Measurements from ENCODE around the gene TUNAR. TPM values are rescaled to one million over a fixed set of nuclear protein-coding genes. Genes with fewer than 3 reads are reported as not detected.

TUNAR gene
- total RNA-seq, 4 donors from 2014 or later, result not detected

DNA sequence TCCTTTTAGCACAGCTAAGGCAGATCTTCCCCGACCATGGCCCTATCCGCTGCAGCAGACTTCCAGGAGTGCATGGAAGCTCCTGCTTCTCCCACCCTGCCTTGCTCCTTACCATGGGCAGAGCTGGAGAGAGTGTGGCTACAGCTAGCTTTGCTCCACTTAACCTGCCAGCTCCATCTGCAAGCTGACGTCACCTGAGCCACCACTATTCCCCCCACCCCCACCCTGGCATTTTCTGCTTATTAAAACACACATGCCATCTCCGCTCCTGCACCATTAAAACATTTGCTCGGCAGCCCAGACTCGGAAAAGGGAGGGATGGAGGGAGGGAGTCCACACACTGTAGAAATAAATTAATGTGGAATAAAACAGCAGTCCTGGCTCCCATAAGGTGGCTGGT lies 67.8 kb downstream of the TUNAR start:
- no peak for DNase-seq (ENCODE audit: low spot score in 2 of 2)
- no peak for TF ChIP-seq POLR2A (IDR thresholded peaks at IDR 0.05)
- TF ChIP-seq EP300 (IDR thresholded peaks at IDR 0.05), result no peak
- TF ChIP-seq, protein P1, sequence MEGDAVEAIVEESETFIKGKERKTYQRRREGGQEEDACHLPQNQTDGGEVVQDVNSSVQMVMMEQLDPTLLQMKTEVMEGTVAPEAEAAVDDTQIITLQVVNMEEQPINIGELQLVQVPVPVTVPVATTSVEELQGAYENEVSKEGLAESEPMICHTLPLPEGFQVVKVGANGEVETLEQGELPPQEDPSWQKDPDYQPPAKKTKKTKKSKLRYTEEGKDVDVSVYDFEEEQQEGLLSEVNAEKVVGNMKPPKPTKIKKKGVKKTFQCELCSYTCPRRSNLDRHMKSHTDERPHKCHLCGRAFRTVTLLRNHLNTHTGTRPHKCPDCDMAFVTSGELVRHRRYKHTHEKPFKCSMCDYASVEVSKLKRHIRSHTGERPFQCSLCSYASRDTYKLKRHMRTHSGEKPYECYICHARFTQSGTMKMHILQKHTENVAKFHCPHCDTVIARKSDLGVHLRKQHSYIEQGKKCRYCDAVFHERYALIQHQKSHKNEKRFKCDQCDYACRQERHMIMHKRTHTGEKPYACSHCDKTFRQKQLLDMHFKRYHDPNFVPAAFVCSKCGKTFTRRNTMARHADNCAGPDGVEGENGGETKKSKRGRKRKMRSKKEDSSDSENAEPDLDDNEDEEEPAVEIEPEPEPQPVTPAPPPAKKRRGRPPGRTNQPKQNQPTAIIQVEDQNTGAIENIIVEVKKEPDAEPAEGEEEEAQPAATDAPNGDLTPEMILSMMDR (IDR thresholded peaks at IDR 0.05), result no peak
- H3K4me1 ChIP-seq, result no peaks in the 10 kb centered on the region
- H3K27ac ChIP-seq, result no peak overlapping the region
- no peaks in the 10 kb centered on the region for H3K36me3 ChIP-seq
- no peak overlapping the region for H3K4me3 ChIP-seq
- H3K9me3 ChIP-seq, result peaks cover 0 to 18% (median 0%) of the 10 kb centered on the region in 4 donors
- H3K27me3 ChIP-seq, result no peaks in the 10 kb centered on the region
- WGBS, 2 donors, result 62 to 67% methylated on average over 5 of the region's 6 CpGs

DNA sequence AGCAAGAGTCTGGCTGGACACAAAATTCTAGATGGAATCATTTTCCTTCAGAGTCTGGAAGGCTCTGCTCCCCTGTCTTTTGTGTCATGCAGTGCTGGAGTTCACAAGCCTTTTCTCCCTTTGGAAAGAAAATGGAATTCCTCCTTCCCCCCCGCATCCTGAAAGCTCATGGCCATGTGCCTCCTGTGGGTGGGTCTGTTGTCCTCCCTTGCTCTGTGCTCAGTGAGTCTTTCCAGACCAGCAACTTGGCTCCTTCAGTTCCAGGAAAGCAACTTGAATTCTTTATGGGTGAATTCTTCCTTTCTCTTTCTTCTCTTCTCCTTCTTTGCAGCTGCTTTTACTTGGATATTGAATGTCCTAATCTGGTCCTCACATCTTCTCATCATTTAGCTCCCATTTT lies 70.2 kb downstream of the TUNAR start:
- H3K4me3 ChIP-seq, result no peak overlapping the region
- TF ChIP-seq, protein P1 (IDR thresholded peaks at IDR 0.05), result no peak
- TF ChIP-seq POLR2A (IDR thresholded peaks at IDR 0.05) (no peak), EP300 (IDR thresholded peaks at IDR 0.05) (no peak)
- no peaks in the 10 kb centered on the region for H3K27me3 ChIP-seq
- no peaks in the 10 kb centered on the region for H3K36me3 ChIP-seq
- H3K4me1 ChIP-seq, result no peaks in the 10 kb centered on the region
- 62 to 77% methylated on average over 1 of the region's 1 CpG for WGBS, 2 donors
- peaks cover 0 to 11% (median 0%) of the 10 kb centered on the region in 4 donors for H3K9me3 ChIP-seq
- no peak overlapping the region for H3K27ac ChIP-seq
- DNase-seq (ENCODE audit: low spot score in 2 of 2), result no peak

DNA sequence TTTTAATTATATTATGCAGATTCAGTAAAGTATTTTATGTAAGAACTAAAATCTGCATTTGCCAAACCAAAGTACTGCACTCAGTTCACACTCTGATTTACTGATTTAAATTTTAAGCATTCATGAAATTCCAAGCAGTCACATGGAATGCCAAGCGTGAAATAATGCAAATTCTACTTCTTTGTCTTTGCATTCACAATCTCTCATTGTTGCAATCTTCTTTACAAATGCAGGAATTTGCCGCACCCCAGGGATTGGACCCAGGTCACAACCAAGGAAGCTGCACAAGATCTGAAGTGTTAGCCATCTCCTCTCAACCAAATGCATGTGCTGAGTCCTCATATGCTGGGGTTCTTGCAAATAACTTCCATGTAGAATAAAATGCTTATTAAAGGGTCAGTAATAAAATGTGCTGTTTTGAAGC lies 71.9 kb downstream of the TUNAR start:
- Histone ChIP-seq H3K27me3 (no peaks in the 10 kb centered on the region), H3K4me3 (no peak overlapping the region), H3K9me3 (no peaks in the 10 kb centered on the region), H3K27ac (no peak overlapping the region), H3K4me1 (no peaks in the 10 kb centered on the region), H3K36me3 (no peaks in the 10 kb centered on the region)
- no peak for TF ChIP-seq EP300 (IDR thresholded peaks at IDR 0.05)
- TF ChIP-seq POLR2A (IDR thresholded peaks at IDR 0.05), result no peak
- TF ChIP-seq, protein P1 (IDR thresholded peaks at IDR 0.05), result no peak
- no peak for DNase-seq (ENCODE audit: low spot score in 2 of 2)
- WGBS, 2 donors, result 0 to 12% methylated on average over 2 of the region's 2 CpGs

DNA sequence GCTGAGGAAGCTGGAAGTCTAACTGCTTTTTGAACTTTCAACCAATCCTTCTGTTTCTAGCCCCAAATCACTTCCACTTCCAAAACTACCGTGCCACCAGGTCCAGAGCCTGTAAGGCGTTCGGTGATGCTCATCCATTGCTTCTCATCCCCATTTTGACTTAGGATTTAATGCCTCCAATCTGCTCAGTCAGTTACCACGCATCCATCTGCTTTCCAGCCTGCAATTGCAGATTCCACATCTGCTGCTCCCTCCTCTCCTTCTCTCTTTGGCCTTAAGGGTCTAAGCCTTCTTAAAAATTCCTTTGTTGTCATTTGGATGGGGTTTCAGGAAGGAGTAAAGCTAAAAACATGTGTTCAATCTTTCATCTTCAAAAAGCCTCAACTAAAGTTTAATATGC lies 74.7 kb downstream of the TUNAR start:
- H3K4me1 ChIP-seq, result no peaks in the 10 kb centered on the region
- H3K9me3 ChIP-seq, result no peaks in the 10 kb centered on the region
- H3K27ac ChIP-seq, result no peak overlapping the region
- no peak overlapping the region for H3K4me3 ChIP-seq
- DNase-seq (ENCODE audit: low spot score in 2 of 2), result no peak
- TF ChIP-seq, protein P1 (IDR thresholded peaks at IDR 0.05), result no peak
- TF ChIP-seq POLR2A (IDR thresholded peaks at IDR 0.05) (no peak), EP300 (IDR thresholded peaks at IDR 0.05) (no peak)
- 77 to 82% methylated on average over 4 of the region's 4 CpGs for WGBS, 2 donors
- H3K36me3 ChIP-seq, result no peaks in the 10 kb centered on the region
- H3K27me3 ChIP-seq, result no peaks in the 10 kb centered on the region

DNA sequence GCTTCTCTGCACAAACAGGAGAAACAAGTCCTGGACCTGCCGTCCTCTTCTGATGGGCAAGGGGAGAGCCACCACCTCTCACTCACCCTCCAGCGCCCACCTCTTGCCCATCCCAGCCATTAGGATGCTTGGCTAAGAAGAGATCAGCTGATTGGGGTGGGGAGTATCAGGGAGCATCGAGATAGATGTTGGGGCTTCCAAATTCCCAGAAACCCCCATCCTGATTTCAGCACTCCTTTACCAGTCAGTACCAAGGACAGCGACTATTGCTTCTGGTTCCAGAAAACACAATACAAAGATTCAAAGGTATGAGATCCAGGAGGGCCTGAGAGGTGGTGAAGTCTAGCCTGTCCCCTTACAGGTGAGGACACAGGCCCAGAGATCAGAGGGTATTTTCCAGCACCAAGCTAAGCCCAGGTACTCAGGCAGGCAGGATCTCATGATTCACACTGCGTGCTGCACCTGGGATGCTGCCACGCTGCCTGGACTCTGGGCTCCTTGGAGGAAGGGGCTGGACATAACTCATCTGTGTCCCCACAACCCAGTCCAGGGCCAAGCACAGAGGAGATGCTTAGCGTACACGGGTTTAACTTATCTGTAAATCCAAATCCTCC lies 76.6 kb downstream of the TUNAR start:
- no peak overlapping the region for H3K4me3 ChIP-seq
- no peaks in the 10 kb centered on the region for H3K27me3 ChIP-seq
- TF ChIP-seq, protein P1 (IDR thresholded peaks at IDR 0.05), result no peak
- no peak for TF ChIP-seq EP300 (IDR thresholded peaks at IDR 0.05)
- no peak for TF ChIP-seq POLR2A (IDR thresholded peaks at IDR 0.05)
- no peaks in the 10 kb centered on the region for H3K36me3 ChIP-seq
- 48 to 54% methylated on average over 8 of the region's 8 CpGs for WGBS, 2 donors
- no peak overlapping the region for H3K27ac ChIP-seq
- no peak for DNase-seq (ENCODE audit: low spot score in 2 of 2)
- no peaks in the 10 kb centered on the region for H3K4me1 ChIP-seq
- H3K9me3 ChIP-seq, result no peaks in the 10 kb centered on the region

All from tibial nerve (tissue), 4 donors.